Gastrocnemius medialis (tissue), 4 donors: ENCODE data around the gene SIRPA. TPM values are rescaled to one million over a fixed set of nuclear protein-coding genes. Genes with fewer than 3 reads are reported as not detected.

Experiments used
- ATAC-seq, 2 donors: fragments of 150-250 bp; one replicate each; pipeline ENCODE4 v1.9.1; 2016
- DNase-seq, 2 donors: peaks; one replicate each; pipeline ENCODE4 v3.0.0-alpha.2; 2019
- H3K27ac ChIP-seq, 4 donors: fragments of 200-600 bp; sonication (generic); 1 replicate in 1 of 4; 2 replicates in 3 of 4; pipeline ENCODE4 v1.5.1; 2016 to 2018; ENCODE audit warnings: mild to moderate bottlenecking in 2 of 4, moderate library complexity in 1 of 4
- H3K27me3 ChIP-seq, 3 donors: fragments of 200-600 bp; sonication (generic) in 2 of 3; 1 replicate in 1 of 3; 2 replicates in 2 of 3; pipeline versions ENCODE4 v1.5.1 to v1.6.0; 2016 to 2019; ENCODE audit warnings: mild to moderate bottlenecking in 1 of 3, moderate library complexity in 1 of 3
- H3K36me3 ChIP-seq, 2 donors: fragments of 200-600 bp; sonication (generic) in 1 of 2; one replicate each; pipeline ENCODE4 v1.5.1; 2017 to 2018
- H3K4me1 ChIP-seq, 2 donors: fragments of 200-600 bp; sonication (generic) in 1 of 2; one replicate each; pipeline ENCODE4 v1.5.1; 2016 to 2017; ENCODE audit warnings: mild to moderate bottlenecking in 2 of 2
- H3K4me3 ChIP-seq, 4 donors: fragments of 200-600 bp; sonication (generic) in 3 of 4; 1 replicate in 1 of 4; 2 replicates in 3 of 4; pipeline ENCODE4 v1.5.1; 2016 to 2019; ENCODE audit warnings: mild to moderate bottlenecking in 2 of 4
- H3K9me3 ChIP-seq, 3 donors: fragments of 200-600 bp; sonication (generic) in 2 of 3; 1 replicate in 1 of 3; 2 replicates in 2 of 3; pipeline ENCODE4 v1.5.1; 2016 to 2019
- CTCF ChIP-seq, 5 experiments: fragments of 450-650 bp in 3 of 5; fragments of 200-600 bp in 2 of 5; sonication (generic) in 2 of 5; IDR thresholded peaks in 4 of 5; conservative IDR thresholded peaks in 1 of 5; 1 replicate in 4 of 5; 2 replicates in 1 of 5; pipeline ENCODE4 v1.5.1; 2016 to 2019; ENCODE audit warnings: antibody characterized with exemption in 5 of 5, mild to moderate bottlenecking in 3 of 5, moderate library complexity in 3 of 5
- POLR2A ChIP-seq, 2 donors: fragments of 450-650 bp; IDR thresholded peaks; one replicate each; pipeline ENCODE4 v1.6.1; 2017; ENCODE audit warnings: antibody characterized with exemption in 2 of 2, mild to moderate bottlenecking in 2 of 2, moderate library complexity in 2 of 2
- in situ Hi-C, 4 donors: fragments of 200-750 bp; cut with MboI; loops; one replicate each; pipeline versions ENCODE4 v1.15.0 to v1.8.0; 2017; ENCODE audit warnings: low sequenced_read_pairs in 4 of 4
- intact Hi-C: fragments of 100-400 bp; cut with DNase I; formaldehyde crosslinking; loops from one replicate; pipeline ENCODE4 v1.15.1; 2023; ENCODE audit warnings: low total_unique reads
- total RNA-seq, 4 donors: library from RNA; depleted of rRNA; stranded (reverse); fragments of >200 nt; gene quantifications; one replicate each; pipeline versions ENCODE4 v1.1.0 to v1.2.3, GENCODE V29; 2016

SIRPA gene
- total RNA-seq, 4 donors from 2014 or later: 14.6 to 62.0 (median 20.6) TPM

GRCh38 chr20:1881240-1881835 is 13.9 kb upstream of the SIRPA start:
- Histone ChIP-seq H3K4me1 (peaks cover 10 to 18% of the 10 kb centered on the region in 2 donors), H3K9me3 (no peaks in the 10 kb centered on the region), H3K27ac (no peak overlapping the region), H3K27me3 (no peaks in the 10 kb centered on the region), H3K36me3 (no peaks in the 10 kb centered on the region), H3K4me3 (no peak overlapping the region)
- TF ChIP-seq POLR2A (IDR thresholded peaks at IDR 0.05): no peak
- no peak for TF ChIP-seq CTCF (IDR thresholded peaks at IDR 0.05 in 4 of 5, conservative IDR thresholded peaks at IDR 0.05 in 1 of 5)
- DNase-seq: peak in 1 of 2 donors; percentile 53
- intact Hi-C loops (loop anchor here (1.0 kb wide), 1 partner anchor 78 kb away; no protein-coding TSS in a partner anchor), in situ Hi-C loops (no loop called here)
- peak; percentile 20 to 84 for ATAC-seq

GRCh38 chr20:1882026-1882425 is 13.2 kb upstream of the SIRPA start:
- H3K4me3 ChIP-seq: no peak overlapping the region
- in situ Hi-C loops: no loop called here
- H3K27me3 ChIP-seq: no peaks in the 10 kb centered on the region
- DNase-seq (no peak), ATAC-seq (no peak)
- no peaks in the 10 kb centered on the region for H3K36me3 ChIP-seq
- no peak overlapping the region for H3K27ac ChIP-seq
- intact Hi-C loops: no loop called here
- TF ChIP-seq POLR2A (IDR thresholded peaks at IDR 0.05) (no peak), CTCF (IDR thresholded peaks at IDR 0.05 in 4 of 5, conservative IDR thresholded peaks at IDR 0.05 in 1 of 5) (no peak)
- H3K9me3 ChIP-seq: no peaks in the 10 kb centered on the region
- H3K4me1 ChIP-seq: peaks cover 13 to 23% of the 10 kb centered on the region in 2 donors

- DNase-seq: no peak
- Histone ChIP-seq H3K4me3 (no peak overlapping the region), H3K27ac (no peak overlapping the region), H3K36me3 (no peaks in the 10 kb centered on the region), H3K27me3 (no peaks in the 10 kb centered on the region), H3K9me3 (no peaks in the 10 kb centered on the region), H3K4me1 (peaks cover 20 to 27% of the 10 kb centered on the region in 2 donors)
- no peak for ATAC-seq
- TF ChIP-seq POLR2A (IDR thresholded peaks at IDR 0.05) (no peak), CTCF (IDR thresholded peaks at IDR 0.05 in 4 of 5, conservative IDR thresholded peaks at IDR 0.05 in 1 of 5) (no peak)
- in situ Hi-C loops: no loop called here
- intact Hi-C loops: no loop called here
These were observed 11.2 kb upstream of the SIRPA start for GRCh38 chr20:1883986-1884385.

GRCh38 chr20:1885254-1885653 is 10.0 kb upstream of the SIRPA start:
- intact Hi-C loops: no loop called here

More at GRCh38 chr20:1885254-1885653, 10.0 kb upstream of the SIRPA start:
- TF ChIP-seq POLR2A (IDR thresholded peaks at IDR 0.05) (no peak), CTCF (IDR thresholded peaks at IDR 0.05 in 4 of 5, conservative IDR thresholded peaks at IDR 0.05 in 1 of 5) (no peak)
- peaks cover 20 to 27% of the 10 kb centered on the region in 2 donors for H3K4me1 ChIP-seq
- no peaks in the 10 kb centered on the region for H3K36me3 ChIP-seq
- H3K9me3 ChIP-seq: no peaks in the 10 kb centered on the region
- ATAC-seq (no peak), DNase-seq (no peak)
- H3K27me3 ChIP-seq: no peaks in the 10 kb centered on the region
- H3K4me3 ChIP-seq: no peak overlapping the region
- no peak overlapping the region for H3K27ac ChIP-seq
- in situ Hi-C loops: no loop called here
